ENCODE results near the gene PRPS1. TPM values are rescaled to one million over a fixed set of nuclear protein-coding genes. Genes with fewer than 3 reads are reported as not detected.
"Not testable (repeated sequence)": the region's sequence is repeated elsewhere in the genome, so short reads cannot be mapped to it uniquely, and the experiment has no call there.

The PRPS1 gene
- total RNA-seq, 1 donor from 2014 or later, result 112 TPM

DNA sequence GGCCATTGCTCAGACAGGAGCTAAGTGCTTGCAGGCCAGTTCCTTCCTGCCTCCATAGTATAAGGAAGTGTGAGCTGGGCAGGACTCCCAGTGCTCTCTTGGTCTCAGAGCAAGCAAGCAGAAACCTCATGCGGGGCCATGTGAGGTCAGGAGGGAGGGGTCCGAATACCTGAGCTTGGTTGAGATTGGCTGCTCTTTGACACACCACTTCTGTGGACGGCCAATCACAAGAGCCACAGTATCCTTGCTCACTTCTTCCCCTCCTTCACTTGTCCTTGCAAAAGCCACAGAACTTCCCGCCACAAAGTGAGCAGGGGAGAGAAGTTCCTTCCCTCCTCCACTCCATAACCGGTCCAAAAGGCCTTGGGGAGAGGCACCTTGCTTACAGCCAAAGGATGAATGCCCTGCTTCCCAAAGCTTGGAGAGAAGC lies 56.7 kb downstream of the PRPS1 start:
- peaks cover 17% of the 10 kb centered on the region for H3K4me1 Mint-ChIP-seq
- peak overlapping the region; percentile 69 for H3K27ac Mint-ChIP-seq
- no peaks in the 10 kb centered on the region for H3K36me3 Mint-ChIP-seq (ENCODE audit: low read depth)
- no peaks in the 10 kb centered on the region for H3K9me3 Mint-ChIP-seq
- peak; percentile 63 for DNase-seq
- intact Hi-C loops (cut with micrococcal nuclease), result no loop called here
- H3K4me3 Mint-ChIP-seq, result no peak overlapping the region
- no peaks in the 10 kb centered on the region for H3K27me3 Mint-ChIP-seq

DNA sequence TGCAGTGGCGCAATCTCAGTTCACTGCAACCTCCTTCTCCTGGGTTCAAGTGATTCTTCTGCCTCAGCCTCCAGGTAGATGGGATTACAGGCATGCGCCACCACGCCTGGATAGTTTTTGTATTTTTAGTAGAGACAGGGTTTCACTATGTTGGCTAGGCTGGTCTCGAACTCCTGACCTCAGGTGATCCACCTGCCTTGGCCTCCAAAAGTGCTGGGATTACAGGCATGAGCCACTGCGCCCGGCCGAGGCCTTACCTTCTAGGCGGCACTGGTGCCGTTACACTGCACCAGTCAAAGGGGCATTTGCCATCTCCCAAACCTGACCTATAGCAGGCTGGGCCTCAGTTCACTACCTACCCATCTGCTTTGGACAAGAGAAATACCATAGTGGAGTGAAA lies 57.3 kb downstream of the PRPS1 start:
- H3K9me3 Mint-ChIP-seq; H3K4me3 Mint-ChIP-seq; intact Hi-C loops (cut with micrococcal nuclease); H3K27ac Mint-ChIP-seq; H3K27me3 Mint-ChIP-seq; H3K36me3 Mint-ChIP-seq (ENCODE audit: low read depth); DNase-seq: not testable (repeated sequence)
- H3K4me1 Mint-ChIP-seq, result peaks cover 14% of the 10 kb centered on the region

DNA sequence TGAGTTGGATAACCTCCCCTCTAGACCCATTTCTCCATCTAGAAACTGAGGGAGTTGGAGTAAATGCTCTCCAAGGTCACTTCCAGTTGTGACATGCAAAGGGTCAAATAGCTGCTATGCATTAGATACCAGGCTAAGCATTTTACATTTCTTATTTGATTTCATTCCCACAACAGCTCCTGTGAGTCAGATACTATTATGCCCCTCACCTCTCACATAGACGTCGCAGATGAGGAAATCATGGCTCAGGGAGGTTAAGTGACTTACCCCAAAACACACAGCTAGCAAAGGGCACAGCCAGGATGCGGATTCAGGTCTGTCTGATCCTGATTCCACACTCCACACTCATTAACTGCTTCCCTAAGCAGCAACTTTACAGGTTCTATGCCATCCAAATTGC lies 57.7 kb downstream of the PRPS1 start:
- H3K4me3 Mint-ChIP-seq, result no peak overlapping the region
- intact Hi-C loops (cut with micrococcal nuclease), result no loop called here
- H3K27ac Mint-ChIP-seq, result no peak overlapping the region
- no peaks in the 10 kb centered on the region for H3K9me3 Mint-ChIP-seq
- no peaks in the 10 kb centered on the region for H3K36me3 Mint-ChIP-seq (ENCODE audit: low read depth)
- H3K27me3 Mint-ChIP-seq, result no peaks in the 10 kb centered on the region
- peaks cover 14% of the 10 kb centered on the region for H3K4me1 Mint-ChIP-seq
- DNase-seq, result no peak

- no peak for DNase-seq
- H3K4me1 Mint-ChIP-seq, result peaks cover 14% of the 10 kb centered on the region
- H3K4me3 Mint-ChIP-seq, result no peak overlapping the region
- H3K9me3 Mint-ChIP-seq, result no peaks in the 10 kb centered on the region
- H3K27ac Mint-ChIP-seq, result no peak overlapping the region
- intact Hi-C loops (cut with micrococcal nuclease), result no loop called here
- H3K27me3 Mint-ChIP-seq, result peaks cover 3% of the 10 kb centered on the region
- H3K36me3 Mint-ChIP-seq (ENCODE audit: low read depth), result no peaks in the 10 kb centered on the region
Measured at GRCh38 chrX:107686792-107687191, 58.5 kb downstream of the PRPS1 start.

DNA sequence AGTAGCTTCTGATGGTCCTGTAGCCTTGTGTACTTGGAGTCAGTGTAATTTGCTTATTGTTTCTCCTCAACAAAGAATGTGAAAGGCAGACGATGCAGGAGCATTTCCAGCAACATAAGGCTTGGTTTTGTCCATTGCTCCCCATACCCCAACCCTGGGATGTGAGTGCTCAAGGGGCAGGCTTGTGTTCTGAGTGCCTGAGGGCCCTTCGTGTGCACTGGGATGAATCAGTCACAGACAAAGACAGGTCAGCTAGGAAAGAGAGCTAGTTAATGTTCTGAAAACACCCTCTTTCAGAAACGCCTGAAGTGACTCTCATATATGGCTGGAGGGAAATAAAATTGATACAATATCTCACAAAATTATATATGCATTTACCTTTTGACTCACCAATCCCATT lies 59.1 kb downstream of the PRPS1 start:
- intact Hi-C loops (cut with micrococcal nuclease), result no loop called here
- Mint-ChIP-seq H3K4me3 (no peak overlapping the region), H3K27me3 (peaks cover 3% of the 10 kb centered on the region), H3K27ac (no peak overlapping the region), H3K36me3 (ENCODE audit: low read depth) (no peaks in the 10 kb centered on the region), H3K4me1 (peaks cover 14% of the 10 kb centered on the region), H3K9me3 (no peaks in the 10 kb centered on the region)
- no peak for DNase-seq

- no peaks in the 10 kb centered on the region for H3K36me3 Mint-ChIP-seq (ENCODE audit: low read depth)
- DNase-seq, result no peak
- intact Hi-C loops (cut with micrococcal nuclease), result no loop called here
- peaks cover 7% of the 10 kb centered on the region for H3K4me1 Mint-ChIP-seq
- H3K4me3 Mint-ChIP-seq, result no peak overlapping the region
- no peak overlapping the region for H3K27ac Mint-ChIP-seq
- peaks cover 7% of the 10 kb centered on the region for H3K27me3 Mint-ChIP-seq
- no peaks in the 10 kb centered on the region for H3K9me3 Mint-ChIP-seq
Measured at GRCh38 chrX:107691024-107691448, 62.7 kb downstream of the PRPS1 start.

DNA sequence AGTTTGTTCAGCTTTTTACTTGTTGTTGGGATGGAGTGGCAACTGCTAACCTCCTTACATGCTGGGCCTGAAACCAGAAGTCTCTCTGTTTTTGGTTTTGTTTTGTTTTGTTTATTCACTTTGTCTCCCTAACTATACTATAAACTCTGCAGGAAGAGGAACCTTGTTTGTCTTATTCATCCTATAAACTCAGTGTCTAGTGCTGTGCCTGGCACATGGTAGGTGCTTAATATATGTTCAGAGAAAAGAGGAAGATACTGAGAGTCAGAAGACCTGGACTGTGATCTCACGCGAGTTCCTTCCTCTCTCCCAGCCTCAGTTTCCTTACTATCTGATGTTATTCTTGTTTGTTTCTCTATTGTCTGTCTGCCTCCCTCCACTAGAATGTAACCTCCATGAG lies 71.3 kb downstream of the PRPS1 start:
- Mint-ChIP-seq H3K9me3 (no peaks in the 10 kb centered on the region), H3K27me3 (peaks cover 2% of the 10 kb centered on the region), H3K36me3 (ENCODE audit: low read depth) (no peaks in the 10 kb centered on the region), H3K27ac (peak overlapping the region; percentile 48), H3K4me1 (peaks cover 10% of the 10 kb centered on the region), H3K4me3 (no peak overlapping the region)
- DNase-seq, result no peak
- intact Hi-C loops (cut with micrococcal nuclease), result no loop called here

DNA sequence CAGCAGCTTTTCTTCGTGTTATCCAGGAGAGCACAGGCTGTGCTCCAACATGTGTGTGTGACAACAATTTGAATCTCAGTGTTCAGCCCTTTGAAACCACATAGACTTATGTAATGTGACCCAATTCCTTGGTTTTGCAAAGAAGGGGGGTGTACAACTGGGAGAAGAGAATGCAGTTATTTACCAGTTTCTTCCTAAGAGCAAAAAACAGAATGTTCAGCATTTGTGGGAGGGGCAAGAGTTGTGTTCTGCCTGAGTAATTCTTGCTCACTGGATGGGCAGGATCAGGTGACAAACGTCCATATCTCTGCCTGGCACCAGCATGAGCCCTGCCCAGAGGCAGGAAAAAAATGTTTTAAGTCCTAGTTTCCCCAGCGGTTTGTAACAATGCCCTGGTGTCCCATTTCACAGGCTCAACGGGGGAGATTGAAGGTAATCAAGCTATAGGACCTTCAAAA lies 72.0 kb downstream of the PRPS1 start:
- Mint-ChIP-seq H3K4me3 (no peak overlapping the region), H3K9me3 (no peaks in the 10 kb centered on the region), H3K27ac (no peak overlapping the region), H3K4me1 (peaks cover 10% of the 10 kb centered on the region), H3K27me3 (peaks cover under 1% of the 10 kb centered on the region), H3K36me3 (ENCODE audit: low read depth) (no peaks in the 10 kb centered on the region)
- DNase-seq, result no peak
- intact Hi-C loops (cut with micrococcal nuclease), result no loop called here

Other genes with a start within 250 kb of the PRPS1 start
- gene FRMPD3, start 178.9 kb upstream of the PRPS1 start, total RNA-seq, result not detected in 2 replicates
- gene TSC22D3, start 147.3 kb downstream of the PRPS1 start, total RNA-seq, result 17.4 and 18.2 TPM in 2 replicates
- not detected in 2 replicates for gene NCBP2L, start 149.2 kb downstream of the PRPS1 start, total RNA-seq
- gene MID2, start 197.4 kb downstream of the PRPS1 start, total RNA-seq, result 4.5 and 5.2 TPM in 2 replicates